NCI-H460 (cell line): ENCODE data around the gene GOLPH3L. TPM values are rescaled to one million over a fixed set of nuclear protein-coding genes. Genes with fewer than 3 reads are reported as not detected.
"Not testable (repeated sequence)": the region's sequence is repeated elsewhere in the genome, so short reads cannot be mapped to it uniquely, and the experiment has no call there.

ENCODE experiments used
- DNase-seq: peaks from one replicate; pipeline ENCODE4 v3.0.0-alpha.2; 2016; ENCODE audit warnings: low read depth; ENCODE audit errors: extremely low read depth
- polyA plus RNA-seq: library from polyadenylated mRNA; depleted of rRNA; stranded (reverse); fragments of >200 nt; gene quantifications from 2 replicates; pipeline ENCODE4 v1.2.3, GENCODE V29; 2014; cell fraction: nucleus; rRNA removed
- total RNA-seq: library from RNA; depleted of rRNA; stranded (reverse); fragments of >200 nt; shearing (Covaris generic); gene quantifications from 2 replicates; pipeline ENCODE4 v1.2.3, GENCODE V29; 2014; rRNA removed

Gene GOLPH3L
- 15.0 and 19.1 TPM in 2 replicates for total RNA-seq
- polyA plus RNA-seq = 10.1 and 20.3 TPM in 2 replicates

DNA sequence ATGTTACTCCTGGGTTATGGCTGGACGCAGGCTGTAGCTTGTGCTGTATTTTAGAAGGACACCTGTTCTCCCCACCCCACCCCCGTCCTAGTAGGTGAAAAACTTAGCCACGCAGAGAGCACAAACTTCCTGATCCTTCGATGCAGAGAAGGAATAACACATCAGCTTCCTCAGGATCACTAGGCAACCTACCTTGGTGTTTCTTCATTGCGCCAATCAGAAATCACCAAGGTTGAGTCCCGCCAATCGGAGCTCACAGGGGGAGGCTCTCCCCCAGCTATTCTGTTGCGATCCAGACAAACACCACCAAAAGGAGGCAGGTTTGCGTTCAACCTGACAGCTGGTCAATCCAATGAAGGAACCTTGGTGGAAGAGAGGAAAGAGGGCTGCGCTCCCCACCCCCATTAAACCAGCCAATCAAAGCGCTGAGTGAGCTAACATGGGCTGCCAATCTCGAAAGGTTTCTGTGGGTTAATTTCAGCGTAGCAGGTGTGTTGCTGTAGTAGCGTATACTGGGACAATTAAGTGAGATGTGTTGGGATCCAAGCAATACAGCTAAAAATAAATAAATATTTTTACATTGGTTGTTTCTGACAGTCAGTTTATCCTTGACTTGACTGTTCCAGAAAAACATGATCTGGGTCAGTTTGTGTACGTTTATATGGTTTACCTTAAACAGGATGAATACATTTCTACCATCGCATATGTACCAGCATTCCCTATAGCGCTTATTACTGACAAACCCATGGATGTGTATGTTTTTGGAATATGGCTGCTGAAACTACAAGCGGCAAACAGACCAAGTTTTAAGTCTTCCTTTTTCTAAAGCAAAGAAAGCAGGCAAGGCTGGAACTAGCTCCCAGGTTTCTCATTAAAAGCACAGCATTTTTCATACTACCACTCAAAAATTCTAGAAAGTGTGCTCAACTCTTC, at the start of gene GOLPH3L:
Gene GOLPH3L (minus strand): TSS at position 160 of the 933 bp plus-strand sequence. CDS start 2,316 bp downstream, outside the sequence.
- peak; percentile 100 for DNase-seq

DNA sequence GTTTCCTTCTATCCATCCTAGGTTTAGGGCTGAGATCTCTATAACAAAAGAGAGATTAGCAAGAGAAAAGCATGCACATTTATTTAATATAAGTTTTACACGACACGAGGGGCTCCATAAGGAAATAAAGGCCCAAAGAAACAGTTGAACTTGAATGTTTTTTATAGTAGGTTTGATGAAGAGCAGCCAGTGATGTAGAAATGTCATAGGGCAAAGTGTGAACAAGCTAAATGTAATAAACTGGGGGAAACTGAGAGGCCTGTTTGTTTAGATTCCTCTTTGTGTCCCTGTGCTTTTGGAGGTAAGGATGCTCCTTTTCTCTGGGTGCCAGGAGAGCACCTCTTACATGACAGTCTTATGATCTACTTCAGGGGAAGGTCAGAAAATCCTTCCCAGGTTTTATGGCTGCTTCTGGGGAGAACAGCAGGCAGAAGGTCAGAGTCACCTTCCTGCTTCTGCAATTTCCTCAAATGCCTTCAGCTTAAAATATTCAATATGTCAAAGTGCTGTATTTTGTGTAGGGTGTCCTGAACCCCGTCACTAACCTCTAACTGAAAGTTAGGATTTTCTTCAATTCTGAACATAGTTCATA, 33.3 kb upstream of the GOLPH3L start:
- no peak for DNase-seq

GRCh38 chr1:150724336-150724735, 27.4 kb upstream of the GOLPH3L start:
- DNase-seq = no peak

- DNase-seq = no peak
Measured at GRCh38 chr1:150720703-150721102, 23.7 kb upstream of the GOLPH3L start, which contains the start of gene HORMAD1. Gene HORMAD1 (minus strand): TSS chr1:150720895. CDS start chr1:150719505, 1,390 bp downstream.

DNA sequence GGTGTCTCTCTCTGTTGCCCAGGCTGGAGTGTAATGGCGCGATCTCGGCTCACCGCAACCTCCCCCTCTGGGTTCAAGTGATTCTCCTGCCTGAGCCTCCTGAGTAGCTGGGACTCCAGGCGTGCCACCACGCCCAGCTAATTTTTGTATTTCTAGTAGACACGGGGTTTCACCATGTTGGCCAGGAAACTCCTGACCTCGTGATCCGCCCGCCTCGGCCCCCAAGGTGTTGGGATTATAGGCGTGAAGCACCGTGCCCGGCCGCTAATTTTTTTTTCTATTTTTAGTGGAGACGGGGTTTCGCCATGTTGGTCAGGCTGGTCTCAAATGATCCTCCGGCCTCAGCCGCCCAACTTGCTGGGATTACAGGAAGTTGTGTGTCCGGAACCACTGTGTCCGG, 23.1 kb upstream of the GOLPH3L start:
- DNase-seq = no peak

GRCh38 chr1:150718225-150718891, 21.4 kb upstream of the GOLPH3L start:
- no peak for DNase-seq

DNA sequence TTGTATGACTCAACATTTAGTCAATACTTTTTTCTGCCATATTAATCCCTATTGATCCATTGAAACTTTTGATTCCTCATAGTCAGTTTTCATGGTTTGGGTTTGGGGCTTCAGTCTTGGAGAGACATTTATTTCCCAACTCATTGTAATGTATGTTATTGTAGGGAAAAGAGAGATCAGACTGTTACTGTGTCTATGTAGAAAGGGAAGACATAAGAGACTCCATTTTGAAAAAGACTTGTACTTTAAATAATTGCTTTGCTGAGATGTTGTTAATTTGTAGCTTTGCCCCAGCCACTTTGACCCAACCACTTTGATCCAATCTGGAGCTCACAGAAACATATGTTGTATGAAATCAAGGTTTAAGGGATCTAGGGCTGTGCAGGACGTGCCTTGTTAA, 12.1 kb upstream of the GOLPH3L start:
- DNase-seq = not testable (repeated sequence)

GRCh38 chr1:150708595-150708994, 11.6 kb upstream of the GOLPH3L start:
- DNase-seq = no peak

- no peak for DNase-seq
Measured at GRCh38 chr1:150706091-150706490, 9.1 kb upstream of the GOLPH3L start.

GRCh38 chr1:150703427-150703826, 6.5 kb upstream of the GOLPH3L start:
- no peak for DNase-seq

- DNase-seq = no peak
Measured at GRCh38 chr1:150696590-150696989, 364 bp downstream of the GOLPH3L start.

- no peak for DNase-seq
Measured at GRCh38 chr1:150696162-150696561, 792 bp downstream of the GOLPH3L start.

DNA sequence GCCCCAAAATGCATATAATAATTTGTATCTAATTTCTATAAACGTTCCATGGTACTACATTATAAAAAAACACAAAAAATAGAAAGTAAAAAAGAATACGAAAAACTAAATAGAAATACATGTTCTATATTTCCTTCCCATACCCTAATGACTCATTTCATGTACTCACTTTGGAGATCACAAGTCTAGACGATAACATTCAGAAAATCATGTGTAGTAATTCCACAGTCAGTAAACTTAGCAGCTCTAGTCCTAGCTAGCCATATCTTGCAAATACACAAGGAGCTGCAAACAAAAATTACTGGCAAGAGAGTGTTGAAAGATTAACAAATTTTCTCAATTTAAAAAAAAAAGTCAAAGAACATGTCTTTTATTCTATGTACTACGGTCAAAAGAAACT, 1.4 kb downstream of the GOLPH3L start:
- no peak for DNase-seq

GRCh38 chr1:150692720-150693119, 4.2 kb downstream of the GOLPH3L start:
- DNase-seq = no peak

DNA sequence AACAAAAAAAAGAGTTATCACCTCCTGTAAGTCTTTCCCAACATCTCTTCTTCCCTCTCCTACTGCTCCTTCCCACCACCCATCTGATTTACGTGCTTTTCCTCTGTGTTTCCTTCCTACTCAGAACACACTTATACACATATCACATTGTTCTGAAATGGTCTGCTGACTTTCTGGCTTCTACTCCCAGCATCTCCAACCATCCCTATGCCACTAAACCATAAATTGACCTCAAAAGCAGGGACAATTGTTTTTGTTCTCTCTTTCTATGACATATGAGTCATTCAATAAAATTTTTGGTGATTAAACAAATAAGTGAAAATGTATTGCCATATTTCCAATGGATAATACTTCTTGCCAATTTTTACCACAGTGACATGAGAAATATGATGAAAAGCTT, 8.2 kb downstream of the GOLPH3L start:
- no peak for DNase-seq

GRCh38 chr1:150686275-150686674, 10.7 kb downstream of the GOLPH3L start:
- DNase-seq = no peak

- no peak for DNase-seq
Measured at GRCh38 chr1:150683914-150684313, 13.0 kb downstream of the GOLPH3L start.

GRCh38 chr1:150678988-150679387, 18.0 kb downstream of the GOLPH3L start:
- DNase-seq = no peak

DNA sequence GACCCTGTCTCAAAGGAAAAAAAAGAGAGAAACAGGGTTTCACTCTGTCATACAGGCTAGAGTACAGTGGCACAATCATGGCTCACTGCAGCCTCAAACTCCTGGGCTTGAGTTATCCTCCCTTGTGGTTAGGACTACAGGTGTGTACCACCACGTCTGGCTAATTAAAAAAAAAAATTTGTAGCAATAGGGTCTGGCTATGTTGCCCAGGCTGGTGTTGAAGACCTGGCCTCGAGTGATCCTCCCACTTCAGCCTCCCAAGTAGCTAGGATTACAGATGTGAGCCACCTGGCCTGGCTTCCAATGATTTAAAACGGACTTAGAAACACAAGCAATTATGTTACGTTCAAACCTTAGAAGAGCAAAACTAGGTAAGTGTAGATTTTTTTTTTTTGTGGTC, 22.1 kb downstream of the GOLPH3L start:
- no peak for DNase-seq

GRCh38 chr1:150663321-150663720, 33.6 kb downstream of the GOLPH3L start:
- DNase-seq = no peak

DNA sequence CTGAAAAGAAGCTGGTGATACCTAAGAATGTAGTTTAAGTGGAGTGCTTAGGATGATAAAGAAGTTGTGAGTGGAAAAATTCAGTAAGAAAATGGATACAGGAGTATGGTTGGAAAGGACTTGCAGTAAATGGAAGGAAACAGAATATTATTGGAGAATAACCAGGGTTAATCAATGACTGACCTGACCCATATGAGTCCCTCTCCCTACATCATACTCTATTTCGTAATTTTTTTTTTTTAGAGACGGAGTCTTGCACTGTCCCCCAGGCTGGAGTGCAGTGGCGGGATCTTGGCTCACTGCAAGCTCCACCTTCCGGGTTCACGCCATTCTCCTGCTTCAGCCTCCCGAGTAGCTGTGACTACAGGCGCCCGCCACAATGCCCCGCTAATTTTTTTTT, 34.1 kb downstream of the GOLPH3L start:
- no peak for DNase-seq
